K562 (cell line): Measurements from ENCODE around the gene SMCHD1. TPM values are rescaled to one million over a fixed set of nuclear protein-coding genes. Genes with fewer than 3 reads are reported as not detected.

Source experiments
- DACH1 ChIP-seq: fragments of 450-650 bp; IDR thresholded peaks from 2 replicates; pipeline ENCODE4 v1.6.1; 2018; ENCODE audit not compliant: partially characterized antibody
- DIDO1 ChIP-seq: fragments of 450-650 bp; IDR thresholded peaks from 2 replicates; pipeline ENCODE4 v1.6.1; 2016; ENCODE audit warnings: low read depth, missing biosample characterization, missing genetic modification characterization
- NFYB ChIP-seq: IDR thresholded peaks from 2 replicates; pipeline ENCODE4 v1.6.1; 2011; ENCODE audit warnings: mild to moderate bottlenecking, moderate library complexity; ENCODE audit not compliant: insufficient read length; ENCODE audit errors: extremely low read depth
- UBTF ChIP-seq, 2 experiments: IDR thresholded peaks; 2 replicates each; pipeline ENCODE4 v1.6.1; 2012; ENCODE audit warnings: improper control_type of control experiment in 2 of 2, low read depth in 2 of 2, low read length in 2 of 2, borderline replicate concordance in 1 of 2
- polyA plus RNA-seq, 8 experiments: library from polyadenylated mRNA; depleted of rRNA in 4 of 8; stranded (reverse) in 5 of 8; unstranded in 3 of 8; fragments of >200 nt; fragmentation: Nextera tagmentation in 2 of 8; fragmentation: Illumina TruSeq in 1 of 8; extraction: Ambion mirVana in 2 of 8; extraction: Trizol in 1 of 8; gene quantifications; 2 replicates each; pipeline versions ENCODE4 v1.2.1 to v1.2.3, GENCODE V29; 2011 to 2014; ENCODE audit warnings: inconsistent platforms in 1 of 8, missing spikeins in 1 of 8
- total RNA-seq, 7 experiments: library from RNA; depleted of rRNA in 6 of 7; stranded (reverse); fragments of >200 nt in 6 of 7; fragmentation: Illumina TruSeq in 2 of 7; extraction: Trizol in 2 of 7; gene quantifications; 2 replicates each; pipeline versions ENCODE4 v1.2.1 to v1.2.3, GENCODE V29; 2011 to 2021; ENCODE audit warnings: low replicate concordance in 1 of 7
- TF ChIP-seq, protein P1 (sequence below): fragments of 250-450 bp; sonication (Bioruptor Pico); IDR thresholded peaks from 2 replicates; pipeline ENCODE4 v1.8.0; 2022; ENCODE audit warnings: inconsistent platforms, mild to moderate bottlenecking, moderate library complexity, borderline replicate concordance
- TF ChIP-seq, protein P2 (sequence below): sonication (generic); formaldehyde crosslinking; IDR thresholded peaks from 2 replicates; pipeline ENCODE4 v1.8.1; 2023; ENCODE audit warnings: missing genetic modification reagents, mild to moderate bottlenecking, borderline replicate concordance

The SMCHD1 gene
- total and polyA plus RNA-seq, 9 of the 15 experiments (the other 6 are each of a cell fraction or from before 2014, with no cell fraction given), result 6.3 to 144 (median 72.7) TPM

- TF ChIP-seq UBTF (IDR thresholded peaks at IDR 0.05; ENCODE audit: borderline replicate concordance in 1 of 2, low read depth in 2 of 2, low read length in 2 of 2) (no peak), DACH1 (no peak), DIDO1 (no peak), NFYB (no peak)
- TF ChIP-seq, protein P1, sequence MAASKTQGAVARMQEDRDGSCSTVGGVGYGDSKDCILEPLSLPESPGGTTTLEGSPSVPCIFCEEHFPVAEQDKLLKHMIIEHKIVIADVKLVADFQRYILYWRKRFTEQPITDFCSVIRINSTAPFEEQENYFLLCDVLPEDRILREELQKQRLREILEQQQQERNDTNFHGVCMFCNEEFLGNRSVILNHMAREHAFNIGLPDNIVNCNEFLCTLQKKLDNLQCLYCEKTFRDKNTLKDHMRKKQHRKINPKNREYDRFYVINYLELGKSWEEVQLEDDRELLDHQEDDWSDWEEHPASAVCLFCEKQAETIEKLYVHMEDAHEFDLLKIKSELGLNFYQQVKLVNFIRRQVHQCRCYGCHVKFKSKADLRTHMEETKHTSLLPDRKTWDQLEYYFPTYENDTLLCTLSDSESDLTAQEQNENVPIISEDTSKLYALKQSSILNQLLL, result peak; percentile 93; the same call in 1 of the 2 replicates
- TF ChIP-seq, protein P2, sequence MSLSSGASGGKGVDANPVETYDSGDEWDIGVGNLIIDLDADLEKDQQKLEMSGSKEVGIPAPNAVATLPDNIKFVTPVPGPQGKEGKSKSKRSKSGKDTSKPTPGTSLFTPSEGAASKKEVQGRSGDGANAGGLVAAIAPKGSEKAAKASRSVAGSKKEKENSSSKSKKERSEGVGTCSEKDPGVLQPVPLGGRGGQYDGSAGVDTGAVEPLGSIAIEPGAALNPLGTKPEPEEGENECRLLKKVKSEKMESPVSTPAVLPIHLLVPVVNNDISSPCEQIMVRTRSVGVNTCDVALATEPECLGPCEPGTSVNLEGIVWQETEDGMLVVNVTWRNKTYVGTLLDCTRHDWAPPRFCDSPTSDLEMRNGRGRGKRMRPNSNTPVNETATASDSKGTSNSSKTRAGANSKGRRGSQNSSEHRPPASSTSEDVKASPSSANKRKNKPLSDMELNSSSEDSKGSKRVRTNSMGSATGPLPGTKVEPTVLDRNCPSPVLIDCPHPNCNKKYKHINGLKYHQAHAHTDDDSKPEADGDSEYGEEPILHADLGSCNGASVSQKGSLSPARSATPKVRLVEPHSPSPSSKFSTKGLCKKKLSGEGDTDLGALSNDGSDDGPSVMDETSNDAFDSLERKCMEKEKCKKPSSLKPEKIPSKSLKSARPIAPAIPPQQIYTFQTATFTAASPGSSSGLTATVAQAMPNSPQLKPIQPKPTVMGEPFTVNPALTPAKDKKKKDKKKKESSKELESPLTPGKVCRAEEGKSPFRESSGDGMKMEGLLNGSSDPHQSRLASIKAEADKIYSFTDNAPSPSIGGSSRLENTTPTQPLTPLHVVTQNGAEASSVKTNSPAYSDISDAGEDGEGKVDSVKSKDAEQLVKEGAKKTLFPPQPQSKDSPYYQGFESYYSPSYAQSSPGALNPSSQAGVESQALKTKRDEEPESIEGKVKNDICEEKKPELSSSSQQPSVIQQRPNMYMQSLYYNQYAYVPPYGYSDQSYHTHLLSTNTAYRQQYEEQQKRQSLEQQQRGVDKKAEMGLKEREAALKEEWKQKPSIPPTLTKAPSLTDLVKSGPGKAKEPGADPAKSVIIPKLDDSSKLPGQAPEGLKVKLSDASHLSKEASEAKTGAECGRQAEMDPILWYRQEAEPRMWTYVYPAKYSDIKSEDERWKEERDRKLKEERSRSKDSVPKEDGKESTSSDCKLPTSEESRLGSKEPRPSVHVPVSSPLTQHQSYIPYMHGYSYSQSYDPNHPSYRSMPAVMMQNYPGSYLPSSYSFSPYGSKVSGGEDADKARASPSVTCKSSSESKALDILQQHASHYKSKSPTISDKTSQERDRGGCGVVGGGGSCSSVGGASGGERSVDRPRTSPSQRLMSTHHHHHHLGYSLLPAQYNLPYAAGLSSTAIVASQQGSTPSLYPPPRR (CRISPR knock-in tag), result no peak
These were observed 16.9 kb downstream of the SMCHD1 start (continued) for GRCh38 chr18:2672410-2672809.
